WERI-Rb-1 (cell line): ENCODE results near the gene VKORC1L1.
"Not testable (repeated sequence)": the region's sequence is repeated elsewhere in the genome, so short reads cannot be mapped to it uniquely, and the experiment has no call there.

Experiments
- DNase-seq: peaks from one replicate; pipeline ENCODE4 v3.0.0-alpha.2; 2020
- H3K27ac ChIP-seq: fragments of 250-450 bp; sonication (Bioruptor Pico); 2 replicates; pipeline ENCODE4 v1.5.1; 2020; ENCODE audit warnings: mild to moderate bottlenecking, moderate library complexity
- H3K27me3 ChIP-seq: fragments of 250-450 bp; sonication (Bioruptor Pico); 2 replicates; pipeline ENCODE4 v1.5.1; 2021; ENCODE audit warnings: mild to moderate bottlenecking, low read depth, moderate library complexity; ENCODE audit not compliant: insufficient read depth, severe bottlenecking
- H3K36me3 ChIP-seq: fragments of 250-450 bp; sonication (Bioruptor Pico); 2 replicates; pipeline ENCODE4 v1.5.1; 2020; ENCODE audit warnings: mild to moderate bottlenecking, moderate library complexity
- H3K4me3 ChIP-seq: 2 replicates; pipeline ENCODE4 v1.5.1; 2011; ENCODE audit warnings: low read depth, mild to moderate bottlenecking, control low read depth, low read length
- H3K9me3 ChIP-seq: fragments of 250-450 bp; sonication (Bioruptor Pico); 2 replicates; pipeline ENCODE4 v1.5.1; 2021; ENCODE audit warnings: mild to moderate bottlenecking, moderate library complexity; ENCODE audit not compliant: severe bottlenecking
- CTCF ChIP-seq: IDR thresholded peaks from 2 replicates; pipeline ENCODE4 v1.5.1; 2011; ENCODE audit warnings: low read depth, mild to moderate bottlenecking, control low read depth, inconsistent platforms, low read length

Gene VKORC1L1

GRCh38 chr7:65953001-65953720 is 80.3 kb downstream of the VKORC1L1 start:
- no peak for TF ChIP-seq CTCF
- Histone ChIP-seq H3K4me3 (no peak overlapping the region), H3K9me3 (no peaks in the 10 kb centered on the region), H3K27ac (no peak overlapping the region), H3K27me3 (no peaks in the 10 kb centered on the region), H3K36me3 (peaks cover 37% of the 10 kb centered on the region)
- DNase-seq, result no peak

GRCh38 chr7:65953890-65954450 is 81.1 kb downstream of the VKORC1L1 start:
- Histone ChIP-seq H3K36me3 (peaks cover 45% of the 10 kb centered on the region), H3K4me3 (no peak overlapping the region), H3K27me3 (no peaks in the 10 kb centered on the region), H3K9me3 (no peaks in the 10 kb centered on the region), H3K27ac (no peak overlapping the region)
- TF ChIP-seq CTCF, result no peak
- no peak for DNase-seq

- no peak for TF ChIP-seq CTCF
- Histone ChIP-seq H3K27me3 (no peaks in the 10 kb centered on the region), H3K27ac (no peak overlapping the region), H3K4me3 (no peak overlapping the region), H3K9me3 (no peaks in the 10 kb centered on the region), H3K36me3 (peaks cover 62% of the 10 kb centered on the region)
- no peak for DNase-seq
These were observed 82.8 kb downstream of the VKORC1L1 start for GRCh38 chr7:65955718-65956117.

GRCh38 chr7:65960351-65961074 is 87.6 kb downstream of the VKORC1L1 start:
- H3K4me3 ChIP-seq, result no peak overlapping the region
- TF ChIP-seq CTCF, result no peak
- no peak for DNase-seq
- H3K27ac ChIP-seq, result no peak overlapping the region
- no peaks in the 10 kb centered on the region for H3K27me3 ChIP-seq
- peaks cover 89% of the 10 kb centered on the region for H3K36me3 ChIP-seq
- H3K9me3 ChIP-seq, result no peaks in the 10 kb centered on the region

- H3K36me3 ChIP-seq, result peaks cover 94% of the 10 kb centered on the region
These were observed 89.2 kb downstream of the VKORC1L1 start for GRCh38 chr7:65962033-65962432.

GRCh38 chr7:65964671-65965070 is 91.8 kb downstream of the VKORC1L1 start:
- not testable (repeated sequence) for H3K27me3 ChIP-seq, H3K4me3 ChIP-seq, H3K9me3 ChIP-seq, H3K27ac ChIP-seq, DNase-seq
- H3K36me3 ChIP-seq, result peaks cover 92% of the 10 kb centered on the region

More at GRCh38 chr7:65962033-65962432, 89.2 kb downstream of the VKORC1L1 start:
- Histone ChIP-seq H3K9me3 (no peaks in the 10 kb centered on the region), H3K27ac (no peak overlapping the region), H3K27me3 (no peaks in the 10 kb centered on the region), H3K4me3 (no peak overlapping the region)
- no peak for TF ChIP-seq CTCF
- no peak for DNase-seq
